ENCODE data around the gene C15orf39.
"Not testable (repeated sequence)": the region's sequence is repeated elsewhere in the genome, so short reads cannot be mapped to it uniquely, and the experiment has no call there.

The C15orf39 gene

GRCh38 chr15:75217574-75217973 lies 15.9 kb downstream of the C15orf39 start:
- not testable (repeated sequence) for H3K9me3 ChIP-seq (ENCODE audit: control insufficient read depth, insufficient read depth, low read length); H3K4me1 ChIP-seq (ENCODE audit: control insufficient read depth, insufficient read depth, low read length); H3K36me3 ChIP-seq (ENCODE audit: control insufficient read depth, insufficient read depth, low read length); H3K4me3 ChIP-seq (ENCODE audit: low read depth, low read length); H3K9ac ChIP-seq (ENCODE audit: low read depth, low read length); H3K27me3 ChIP-seq (ENCODE audit: control insufficient read depth, insufficient read depth, low read length)

- H3K9ac ChIP-seq (ENCODE audit: low read depth, low read length); H3K9me3 ChIP-seq (ENCODE audit: control insufficient read depth, insufficient read depth, low read length); H3K4me1 ChIP-seq (ENCODE audit: control insufficient read depth, insufficient read depth, low read length); H3K36me3 ChIP-seq (ENCODE audit: control insufficient read depth, insufficient read depth, low read length); H3K4me3 ChIP-seq (ENCODE audit: low read depth, low read length); H3K27me3 ChIP-seq (ENCODE audit: control insufficient read depth, insufficient read depth, low read length): not testable (repeated sequence)
Observed at GRCh38 chr15:75219507-75219929, 17.8 kb downstream of the C15orf39 start.

GRCh38 chr15:75223688-75224087 lies 22.0 kb downstream of the C15orf39 start:
- Histone ChIP-seq H3K9ac (ENCODE audit: low read depth, low read length) (no peak overlapping the region), H3K4me3 (ENCODE audit: low read depth, low read length) (no peak overlapping the region), H3K36me3 (ENCODE audit: control insufficient read depth, insufficient read depth, low read length) (no peaks in the 10 kb centered on the region), H3K4me1 (ENCODE audit: control insufficient read depth, insufficient read depth, low read length) (no peaks in the 10 kb centered on the region), H3K9me3 (ENCODE audit: control insufficient read depth, insufficient read depth, low read length) (no peaks in the 10 kb centered on the region), H3K27me3 (ENCODE audit: control insufficient read depth, insufficient read depth, low read length) (no peaks in the 10 kb centered on the region)

GRCh38 chr15:75224281-75224680 lies 22.6 kb downstream of the C15orf39 start:
- no peaks in the 10 kb centered on the region for H3K9me3 ChIP-seq (ENCODE audit: control insufficient read depth, insufficient read depth, low read length)
- H3K4me1 ChIP-seq (ENCODE audit: control insufficient read depth, insufficient read depth, low read length), result no peaks in the 10 kb centered on the region
- no peak overlapping the region for H3K9ac ChIP-seq (ENCODE audit: low read depth, low read length)
- H3K27me3 ChIP-seq (ENCODE audit: control insufficient read depth, insufficient read depth, low read length), result no peaks in the 10 kb centered on the region
- no peak overlapping the region for H3K4me3 ChIP-seq (ENCODE audit: low read depth, low read length)
- no peaks in the 10 kb centered on the region for H3K36me3 ChIP-seq (ENCODE audit: control insufficient read depth, insufficient read depth, low read length)

- H3K27me3 ChIP-seq (ENCODE audit: control insufficient read depth, insufficient read depth, low read length); H3K4me3 ChIP-seq (ENCODE audit: low read depth, low read length); H3K4me1 ChIP-seq (ENCODE audit: control insufficient read depth, insufficient read depth, low read length); H3K9ac ChIP-seq (ENCODE audit: low read depth, low read length); H3K36me3 ChIP-seq (ENCODE audit: control insufficient read depth, insufficient read depth, low read length); H3K9me3 ChIP-seq (ENCODE audit: control insufficient read depth, insufficient read depth, low read length): not testable (repeated sequence)
Observed at GRCh38 chr15:75225102-75225836, 23.6 kb downstream of the C15orf39 start.

GRCh38 chr15:75225951-75226732 lies 24.5 kb downstream of the C15orf39 start:
- no peaks in the 10 kb centered on the region for H3K27me3 ChIP-seq (ENCODE audit: control insufficient read depth, insufficient read depth, low read length)
- no peak overlapping the region for H3K9ac ChIP-seq (ENCODE audit: low read depth, low read length)
- H3K4me1 ChIP-seq (ENCODE audit: control insufficient read depth, insufficient read depth, low read length), result no peaks in the 10 kb centered on the region
- no peaks in the 10 kb centered on the region for H3K36me3 ChIP-seq (ENCODE audit: control insufficient read depth, insufficient read depth, low read length)
- H3K4me3 ChIP-seq (ENCODE audit: low read depth, low read length), result no peak overlapping the region
- H3K9me3 ChIP-seq (ENCODE audit: control insufficient read depth, insufficient read depth, low read length), result no peaks in the 10 kb centered on the region

- not testable (repeated sequence) for H3K9me3 ChIP-seq (ENCODE audit: control insufficient read depth, insufficient read depth, low read length); H3K36me3 ChIP-seq (ENCODE audit: control insufficient read depth, insufficient read depth, low read length); H3K9ac ChIP-seq (ENCODE audit: low read depth, low read length); H3K4me1 ChIP-seq (ENCODE audit: control insufficient read depth, insufficient read depth, low read length); H3K27me3 ChIP-seq (ENCODE audit: control insufficient read depth, insufficient read depth, low read length); H3K4me3 ChIP-seq (ENCODE audit: low read depth, low read length)
Observed at GRCh38 chr15:75227112-75227511, 25.4 kb downstream of the C15orf39 start.

GRCh38 chr15:75227663-75228280 lies 26.1 kb downstream of the C15orf39 start:
- H3K4me3 ChIP-seq (ENCODE audit: low read depth, low read length), result no peak overlapping the region
- H3K27me3 ChIP-seq (ENCODE audit: control insufficient read depth, insufficient read depth, low read length), result no peaks in the 10 kb centered on the region
- no peak overlapping the region for H3K9ac ChIP-seq (ENCODE audit: low read depth, low read length)
- no peaks in the 10 kb centered on the region for H3K9me3 ChIP-seq (ENCODE audit: control insufficient read depth, insufficient read depth, low read length)
- H3K36me3 ChIP-seq (ENCODE audit: control insufficient read depth, insufficient read depth, low read length), result no peaks in the 10 kb centered on the region
- no peaks in the 10 kb centered on the region for H3K4me1 ChIP-seq (ENCODE audit: control insufficient read depth, insufficient read depth, low read length)

GRCh38 chr15:75228787-75229186 lies 27.1 kb downstream of the C15orf39 start:
- Histone ChIP-seq H3K27me3 (ENCODE audit: control insufficient read depth, insufficient read depth, low read length) (no peaks in the 10 kb centered on the region), H3K4me3 (ENCODE audit: low read depth, low read length) (no peak overlapping the region), H3K4me1 (ENCODE audit: control insufficient read depth, insufficient read depth, low read length) (no peaks in the 10 kb centered on the region), H3K36me3 (ENCODE audit: control insufficient read depth, insufficient read depth, low read length) (no peaks in the 10 kb centered on the region), H3K9ac (ENCODE audit: low read depth, low read length) (no peak overlapping the region), H3K9me3 (ENCODE audit: control insufficient read depth, insufficient read depth, low read length) (no peaks in the 10 kb centered on the region)

GRCh38 chr15:75229191-75230015 lies 27.7 kb downstream of the C15orf39 start:
- no peaks in the 10 kb centered on the region for H3K4me1 ChIP-seq (ENCODE audit: control insufficient read depth, insufficient read depth, low read length)
- no peaks in the 10 kb centered on the region for H3K9me3 ChIP-seq (ENCODE audit: control insufficient read depth, insufficient read depth, low read length)
- no peak overlapping the region for H3K4me3 ChIP-seq (ENCODE audit: low read depth, low read length)
- H3K27me3 ChIP-seq (ENCODE audit: control insufficient read depth, insufficient read depth, low read length), result no peaks in the 10 kb centered on the region
- H3K36me3 ChIP-seq (ENCODE audit: control insufficient read depth, insufficient read depth, low read length), result no peaks in the 10 kb centered on the region
- H3K9ac ChIP-seq (ENCODE audit: low read depth, low read length), result no peak overlapping the region

GRCh38 chr15:75230016-75230343 lies 28.3 kb downstream of the C15orf39 start:
- Histone ChIP-seq H3K9ac (ENCODE audit: low read depth, low read length) (no peak overlapping the region), H3K4me3 (ENCODE audit: low read depth, low read length) (no peak overlapping the region), H3K27me3 (ENCODE audit: control insufficient read depth, insufficient read depth, low read length) (no peaks in the 10 kb centered on the region), H3K36me3 (ENCODE audit: control insufficient read depth, insufficient read depth, low read length) (no peaks in the 10 kb centered on the region), H3K4me1 (ENCODE audit: control insufficient read depth, insufficient read depth, low read length) (no peaks in the 10 kb centered on the region), H3K9me3 (ENCODE audit: control insufficient read depth, insufficient read depth, low read length) (no peaks in the 10 kb centered on the region)

Measured in iPS-15b (cell line).